HL-60 (cell line): ENCODE measurements around the gene TMEM123.

Experiments
- DNase-seq, 2 experiments: peaks; one replicate each; pipeline ENCODE4 v3.0.0-alpha.2; 2010 to 2020; ENCODE audit warnings: low read depth in 1 of 2, low spot score in 1 of 2
- H3K27ac ChIP-seq: fragments of 250-450 bp; sonication (Bioruptor Pico); replicated peaks from 2 replicates; pipeline ENCODE4 v1.5.1; 2020; ENCODE audit warnings: mild to moderate bottlenecking, moderate library complexity
- H3K27me3 ChIP-seq: fragments of 250-450 bp; sonication (Bioruptor Pico); 2 replicates; pipeline ENCODE4 v1.5.1; 2021; ENCODE audit warnings: mild to moderate bottlenecking, moderate library complexity; ENCODE audit not compliant: insufficient read depth, poor library complexity, severe bottlenecking
- H3K4me3 ChIP-seq: replicated peaks from 2 replicates; pipeline ENCODE4 v1.5.1; 2011; ENCODE audit warnings: mild to moderate bottlenecking, control low read depth, low read length; ENCODE audit not compliant: insufficient read depth
- GABPA ChIP-seq: IDR thresholded peaks from 2 replicates; pipeline ENCODE4 v1.6.1; 2012; ENCODE audit warnings: low read depth
- POLR2AphosphoS5 ChIP-seq: IDR thresholded peaks from 2 replicates; pipeline ENCODE4 v1.6.1; 2012; ENCODE audit warnings: low read depth
- REST ChIP-seq: IDR thresholded peaks from 2 replicates; pipeline ENCODE4 v1.6.1; 2012; ENCODE audit warnings: low read depth; ENCODE audit not compliant: insufficient replicate concordance
- SPI1 ChIP-seq: IDR thresholded peaks from 2 replicates; pipeline ENCODE4 v1.6.1; 2012; ENCODE audit warnings: low read depth, mild to moderate bottlenecking, borderline replicate concordance
- TF ChIP-seq, protein P1 (sequence below): IDR thresholded peaks from one replicate; pipeline ENCODE4 v1.5.1; 2011; ENCODE audit warnings: low read length, control low read depth, inconsistent platforms; ENCODE audit not compliant: insufficient read depth

The TMEM123 gene

DNA sequence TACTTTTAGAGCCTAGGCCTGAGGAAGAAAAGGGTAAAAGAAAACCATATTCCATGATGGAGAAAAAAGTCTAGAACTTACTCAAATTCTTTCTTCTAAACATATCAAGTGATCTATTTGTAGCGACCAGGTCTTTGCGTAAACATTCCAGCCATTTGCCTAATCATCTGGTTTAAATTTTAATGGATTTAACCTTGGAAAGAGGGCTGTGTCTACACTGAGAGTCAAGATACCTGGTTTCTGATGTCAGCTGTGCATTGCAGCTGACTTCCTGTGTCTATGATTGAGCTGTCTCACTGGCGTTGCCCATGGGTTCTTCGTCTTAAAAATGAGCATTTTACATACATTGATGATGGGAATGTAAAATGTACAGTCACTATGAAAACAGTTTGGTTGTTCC, 10.0 kb upstream of the TMEM123 start:
- Histone ChIP-seq H3K27me3 (no peaks in the 10 kb centered on the region), H3K27ac (no peak overlapping the region), H3K4me3 (no peak overlapping the region)
- DNase-seq: no peak
- TF ChIP-seq POLR2AphosphoS5: no peak
- TF ChIP-seq GABPA: no peak
- no peak for TF ChIP-seq REST
- no peak for TF ChIP-seq SPI1
- TF ChIP-seq, protein P1, sequence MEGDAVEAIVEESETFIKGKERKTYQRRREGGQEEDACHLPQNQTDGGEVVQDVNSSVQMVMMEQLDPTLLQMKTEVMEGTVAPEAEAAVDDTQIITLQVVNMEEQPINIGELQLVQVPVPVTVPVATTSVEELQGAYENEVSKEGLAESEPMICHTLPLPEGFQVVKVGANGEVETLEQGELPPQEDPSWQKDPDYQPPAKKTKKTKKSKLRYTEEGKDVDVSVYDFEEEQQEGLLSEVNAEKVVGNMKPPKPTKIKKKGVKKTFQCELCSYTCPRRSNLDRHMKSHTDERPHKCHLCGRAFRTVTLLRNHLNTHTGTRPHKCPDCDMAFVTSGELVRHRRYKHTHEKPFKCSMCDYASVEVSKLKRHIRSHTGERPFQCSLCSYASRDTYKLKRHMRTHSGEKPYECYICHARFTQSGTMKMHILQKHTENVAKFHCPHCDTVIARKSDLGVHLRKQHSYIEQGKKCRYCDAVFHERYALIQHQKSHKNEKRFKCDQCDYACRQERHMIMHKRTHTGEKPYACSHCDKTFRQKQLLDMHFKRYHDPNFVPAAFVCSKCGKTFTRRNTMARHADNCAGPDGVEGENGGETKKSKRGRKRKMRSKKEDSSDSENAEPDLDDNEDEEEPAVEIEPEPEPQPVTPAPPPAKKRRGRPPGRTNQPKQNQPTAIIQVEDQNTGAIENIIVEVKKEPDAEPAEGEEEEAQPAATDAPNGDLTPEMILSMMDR: no peak

GRCh38 chr11:102459393-102459792, 6.8 kb upstream of the TMEM123 start:
- Histone ChIP-seq H3K27ac (peak overlapping the region; percentile 1; the same call in 1 of the 2 replicates), H3K27me3 (no peaks in the 10 kb centered on the region), H3K4me3 (no peak overlapping the region)
- TF ChIP-seq REST (no peak), SPI1 (no peak), POLR2AphosphoS5 (no peak), GABPA (no peak)
- TF ChIP-seq, protein P1: no peak
- DNase-seq: no peak

GRCh38 chr11:102458548-102458947, 6.0 kb upstream of the TMEM123 start:
- H3K27ac ChIP-seq: no peak overlapping the region
- TF ChIP-seq REST (no peak), POLR2AphosphoS5 (no peak), GABPA (no peak), SPI1 (no peak)
- TF ChIP-seq, protein P1: no peak
- DNase-seq: no peak
- no peaks in the 10 kb centered on the region for H3K27me3 ChIP-seq
- no peak overlapping the region for H3K4me3 ChIP-seq
